ENCODE results near the gene SLC22A6. TPM values are rescaled to one million over a fixed set of nuclear protein-coding genes. Genes with fewer than 3 reads are reported as not detected.

The SLC22A6 gene
- total RNA-seq, 4 donors from 2014 or later: not detected

DNA sequence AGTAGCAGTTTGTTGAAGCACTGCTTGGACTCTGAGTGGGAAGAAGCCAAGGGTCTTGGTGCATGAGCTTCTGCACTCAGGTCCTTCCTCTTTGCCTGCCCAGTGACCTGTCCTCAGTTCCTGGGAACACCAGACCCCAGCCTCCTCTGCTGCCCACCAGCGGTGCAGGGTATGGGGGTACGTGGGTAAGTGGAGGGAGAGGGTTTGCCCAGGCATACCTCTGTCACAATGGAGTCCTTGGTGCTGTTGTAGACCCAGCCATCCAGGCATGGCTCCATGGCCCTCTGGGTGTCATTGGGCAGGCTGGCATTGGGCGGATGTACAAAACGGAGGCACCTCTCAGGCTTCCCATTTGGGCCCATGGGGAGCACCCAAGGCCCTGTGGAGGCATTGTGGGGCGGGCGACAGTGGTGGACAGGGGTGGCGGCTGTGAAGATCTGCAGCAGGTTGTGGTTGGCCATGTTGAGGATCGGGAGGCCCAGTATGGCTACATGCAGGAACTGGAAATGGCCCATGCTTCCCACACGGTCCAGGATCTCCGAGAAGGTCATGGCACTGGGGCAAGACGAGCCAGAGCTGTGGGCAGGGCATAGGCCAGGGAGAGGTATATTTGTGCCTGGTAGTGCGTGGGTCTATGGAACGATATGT is 29.8 kb upstream of the SLC22A6 start:
- Histone ChIP-seq H3K4me3 (no peak overlapping the region), H3K27me3 (peaks cover 0 to 6% of the 10 kb centered on the region in 2 donors), H3K4me1 (peaks cover 0 to 3% (median 0%) of the 10 kb centered on the region in 4 donors), H3K36me3 (no peaks in the 10 kb centered on the region), H3K27ac (no peak overlapping the region), H3K9me3 (no peaks in the 10 kb centered on the region)
- TF ChIP-seq, protein P1, sequence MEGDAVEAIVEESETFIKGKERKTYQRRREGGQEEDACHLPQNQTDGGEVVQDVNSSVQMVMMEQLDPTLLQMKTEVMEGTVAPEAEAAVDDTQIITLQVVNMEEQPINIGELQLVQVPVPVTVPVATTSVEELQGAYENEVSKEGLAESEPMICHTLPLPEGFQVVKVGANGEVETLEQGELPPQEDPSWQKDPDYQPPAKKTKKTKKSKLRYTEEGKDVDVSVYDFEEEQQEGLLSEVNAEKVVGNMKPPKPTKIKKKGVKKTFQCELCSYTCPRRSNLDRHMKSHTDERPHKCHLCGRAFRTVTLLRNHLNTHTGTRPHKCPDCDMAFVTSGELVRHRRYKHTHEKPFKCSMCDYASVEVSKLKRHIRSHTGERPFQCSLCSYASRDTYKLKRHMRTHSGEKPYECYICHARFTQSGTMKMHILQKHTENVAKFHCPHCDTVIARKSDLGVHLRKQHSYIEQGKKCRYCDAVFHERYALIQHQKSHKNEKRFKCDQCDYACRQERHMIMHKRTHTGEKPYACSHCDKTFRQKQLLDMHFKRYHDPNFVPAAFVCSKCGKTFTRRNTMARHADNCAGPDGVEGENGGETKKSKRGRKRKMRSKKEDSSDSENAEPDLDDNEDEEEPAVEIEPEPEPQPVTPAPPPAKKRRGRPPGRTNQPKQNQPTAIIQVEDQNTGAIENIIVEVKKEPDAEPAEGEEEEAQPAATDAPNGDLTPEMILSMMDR (IDR thresholded peaks at IDR 0.05): no peak
- TF ChIP-seq POLR2A (IDR thresholded peaks at IDR 0.05) (no peak), EP300 (IDR thresholded peaks at IDR 0.05) (no peak)
- no peak for DNase-seq (ENCODE audit: low spot score in 2 of 2)
- 94 to 96% methylated on average over 10 to 13 of the region's 13 CpGs for WGBS, 2 donors

DNA sequence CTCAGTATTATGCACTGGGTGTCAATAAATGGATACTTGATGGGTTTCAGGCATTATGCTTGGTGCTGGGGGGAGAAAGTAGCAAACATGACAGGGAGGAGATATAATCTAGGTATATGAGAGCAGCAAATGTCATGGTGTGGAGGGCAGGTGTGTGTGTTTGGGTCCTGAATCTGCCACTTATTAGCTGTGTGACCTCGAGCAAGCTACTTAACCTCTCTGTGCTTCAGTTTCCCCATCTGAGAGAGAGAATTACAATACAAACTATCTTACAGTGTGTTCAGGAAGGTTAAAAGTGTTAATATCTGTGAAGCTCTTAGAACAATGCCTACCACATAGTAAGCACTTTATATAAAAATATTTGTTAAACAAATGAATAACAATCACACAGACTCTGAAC is 28.1 kb upstream of the SLC22A6 start:
- Histone ChIP-seq H3K36me3 (no peaks in the 10 kb centered on the region), H3K4me3 (no peak overlapping the region), H3K9me3 (no peaks in the 10 kb centered on the region), H3K27ac (no peak overlapping the region), H3K27me3 (peaks cover 0 to 6% of the 10 kb centered on the region in 2 donors), H3K4me1 (peaks cover 0 to 9% (median 0%) of the 10 kb centered on the region in 4 donors)
- TF ChIP-seq, protein P1 (IDR thresholded peaks at IDR 0.05): no peak
- TF ChIP-seq EP300 (IDR thresholded peaks at IDR 0.05): no peak
- TF ChIP-seq POLR2A (IDR thresholded peaks at IDR 0.05): no peak
- WGBS, 2 donors: 95 to 97% methylated on average over 1 of the region's 1 CpG
- DNase-seq (ENCODE audit: low spot score in 2 of 2): no peak

DNA sequence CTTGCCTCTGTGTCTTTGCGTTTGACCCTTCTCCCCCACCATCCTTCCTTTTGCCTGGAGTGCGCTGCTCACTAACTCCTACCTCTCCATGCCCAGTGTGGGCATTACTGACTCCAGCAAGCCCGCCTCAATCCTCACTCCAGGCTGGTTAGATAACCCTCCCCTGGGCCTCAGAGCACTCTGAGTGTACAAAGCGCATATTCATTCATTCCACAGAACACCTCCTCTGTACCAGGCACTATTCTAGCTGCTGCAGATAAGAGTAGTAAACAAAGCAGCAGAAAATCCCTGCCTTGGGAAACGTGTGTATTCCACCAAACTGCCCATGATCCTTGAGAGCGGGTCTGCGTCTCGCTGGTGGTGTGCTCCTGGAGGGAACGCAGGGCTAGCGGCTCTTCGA is 27.7 kb upstream of the SLC22A6 start:
- 68 to 76% methylated on average over 11 of the region's 11 CpGs for WGBS, 2 donors
- no peaks in the 10 kb centered on the region for H3K9me3 ChIP-seq
- no peak overlapping the region for H3K27ac ChIP-seq
- DNase-seq (ENCODE audit: low spot score in 2 of 2): no peak
- TF ChIP-seq, protein P1 (IDR thresholded peaks at IDR 0.05): no peak
- TF ChIP-seq POLR2A (IDR thresholded peaks at IDR 0.05) (no peak), EP300 (IDR thresholded peaks at IDR 0.05) (no peak)
- H3K4me3 ChIP-seq: no peak overlapping the region
- H3K36me3 ChIP-seq: no peaks in the 10 kb centered on the region
- H3K4me1 ChIP-seq: peaks cover 0 to 9% (median 0%) of the 10 kb centered on the region in 4 donors
- peaks cover 0 to 6% of the 10 kb centered on the region in 2 donors for H3K27me3 ChIP-seq

DNA sequence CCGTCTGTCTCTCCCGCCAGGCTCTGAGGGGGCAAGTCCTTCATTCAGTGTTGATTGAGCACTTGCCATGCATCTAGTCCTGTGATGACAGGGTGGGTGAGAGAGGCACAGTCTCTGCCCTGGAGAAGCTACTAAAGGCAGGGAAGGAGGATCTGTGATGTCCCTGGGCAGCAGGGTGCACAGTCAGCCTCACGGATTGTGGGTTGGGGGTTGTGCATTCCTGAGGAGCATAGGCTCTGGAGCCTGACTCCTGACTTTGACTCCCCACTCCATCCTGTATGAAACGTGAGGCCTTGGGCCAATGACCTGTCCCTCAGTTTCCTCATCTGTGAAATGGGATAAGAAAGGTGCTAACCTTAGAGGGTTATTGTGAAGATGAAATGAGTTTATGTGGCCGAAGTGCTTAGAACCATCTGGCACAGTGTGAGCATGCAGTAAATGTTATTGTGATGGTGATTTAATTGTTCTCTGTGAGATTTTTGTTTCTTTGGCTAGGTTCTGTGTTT is 26.2 kb upstream of the SLC22A6 start:
- Histone ChIP-seq H3K27ac (no peak overlapping the region), H3K9me3 (no peaks in the 10 kb centered on the region), H3K27me3 (peaks cover 0 to 6% of the 10 kb centered on the region in 2 donors), H3K4me1 (peaks cover 0 to 9% (median 0%) of the 10 kb centered on the region in 4 donors), H3K36me3 (no peaks in the 10 kb centered on the region), H3K4me3 (no peak overlapping the region)
- TF ChIP-seq EP300 (IDR thresholded peaks at IDR 0.05): no peak
- TF ChIP-seq, protein P1 (IDR thresholded peaks at IDR 0.05): no peak
- no peak for TF ChIP-seq POLR2A (IDR thresholded peaks at IDR 0.05)
- 84 to 92% methylated on average over 5 of the region's 5 CpGs for WGBS, 2 donors
- no peak for DNase-seq (ENCODE audit: low spot score in 2 of 2)

DNA sequence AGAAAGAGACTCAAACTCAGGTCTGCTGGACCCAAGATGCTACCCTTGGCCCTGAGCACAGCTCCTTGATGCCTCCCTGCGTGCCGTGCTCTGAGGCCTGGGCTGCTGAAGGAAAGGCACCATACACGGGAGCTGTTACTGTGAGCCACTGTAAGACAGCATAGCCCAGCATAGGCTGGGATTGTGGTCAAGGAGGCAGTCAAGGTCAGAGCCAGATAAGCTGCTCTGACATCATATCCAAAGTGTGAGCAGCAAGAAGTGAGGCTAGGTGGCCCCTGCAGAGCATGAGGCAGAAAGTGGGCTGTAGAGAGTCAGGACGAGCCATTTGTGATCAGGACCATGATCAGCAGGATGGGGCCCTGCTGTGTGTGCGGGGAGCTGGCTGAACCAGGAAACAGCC is 23.2 kb upstream of the SLC22A6 start:
- H3K36me3 ChIP-seq: no peaks in the 10 kb centered on the region
- no peak overlapping the region for H3K27ac ChIP-seq
- no peaks in the 10 kb centered on the region for H3K9me3 ChIP-seq
- DNase-seq (ENCODE audit: low spot score in 2 of 2): no peak
- peaks cover 0 to 9% (median 0%) of the 10 kb centered on the region in 4 donors for H3K4me1 ChIP-seq
- H3K27me3 ChIP-seq: no peaks in the 10 kb centered on the region
- WGBS, 2 donors: 94 to 95% methylated on average over 5 of the region's 5 CpGs
- H3K4me3 ChIP-seq: no peak overlapping the region
- TF ChIP-seq EP300 (IDR thresholded peaks at IDR 0.05) (no peak), POLR2A (IDR thresholded peaks at IDR 0.05) (no peak)
- TF ChIP-seq, protein P1 (IDR thresholded peaks at IDR 0.05): no peak

Data from tibial nerve (tissue), 4 donors.